ENCODE results near the gene MYBPC2.

DNA sequence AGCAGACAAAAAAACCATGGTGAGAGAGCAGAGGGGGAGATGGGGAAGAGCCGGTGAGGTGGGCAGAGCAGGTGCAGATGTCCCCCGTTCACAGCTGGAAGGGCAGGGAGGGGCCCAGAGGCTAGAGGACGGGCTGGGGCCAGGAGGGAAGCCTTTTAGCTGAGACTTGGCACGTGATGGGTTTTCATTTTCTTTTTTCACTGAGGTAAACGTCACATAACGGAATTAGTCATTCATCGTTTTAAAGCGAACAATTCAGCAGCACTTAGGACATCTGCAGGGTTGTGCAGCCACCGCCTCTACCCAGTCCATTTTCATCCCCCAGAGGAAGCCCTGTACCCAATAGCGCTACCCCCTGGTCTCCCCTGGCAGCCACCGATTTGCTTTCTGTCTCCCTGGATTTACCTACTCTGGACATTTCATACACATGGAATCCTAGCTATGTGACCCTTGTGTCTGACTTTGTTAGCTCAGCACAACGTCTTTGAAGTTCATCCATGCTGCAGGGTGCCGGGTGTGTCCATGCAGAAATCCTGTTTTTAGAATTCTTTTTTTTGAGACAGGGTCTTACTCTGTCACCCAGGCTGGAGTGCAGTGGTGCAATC lies 27.6 kb downstream of the MYBPC2 start:
- TF ChIP-seq POLR2A (IDR thresholded peaks at IDR 0.05; ENCODE audit: low read length) (no peak), GATA1 (IDR thresholded peaks at IDR 0.05; ENCODE audit: low read depth, low read length) (no peak)
